Tibial nerve (tissue), 4 donors: ENCODE measurements around the gene TGM3. TPM values are rescaled to one million over a fixed set of nuclear protein-coding genes. Genes with fewer than 3 reads are reported as not detected.

Experiments
- DNase-seq, 2 donors: peaks; one replicate each; pipeline ENCODE4 v3.0.0-alpha.2; 2019; ENCODE audit warnings: low spot score in 2 of 2
- H3K27ac ChIP-seq, 4 donors: fragments of 200-600 bp; sonication (generic) in 3 of 4; one replicate each; pipeline ENCODE4 v1.5.1; 2017 to 2019; ENCODE audit warnings: mild to moderate bottlenecking in 1 of 4
- H3K27me3 ChIP-seq, 2 donors: fragments of 200-600 bp; sonication (generic) in 1 of 2; one replicate each; pipeline versions ENCODE4 v1.5.1 to v1.6.0; 2017 to 2019
- H3K36me3 ChIP-seq, 3 donors: fragments of 200-600 bp; sonication (generic); one replicate each; pipeline ENCODE4 v1.5.1; 2018 to 2019
- H3K4me1 ChIP-seq, 4 donors: fragments of 200-600 bp; sonication (generic) in 3 of 4; one replicate each; pipeline ENCODE4 v1.5.1; 2017 to 2019
- H3K4me3 ChIP-seq, 4 donors: fragments of 200-600 bp; sonication (generic) in 3 of 4; one replicate each; pipeline ENCODE4 v1.5.1; 2017 to 2019; ENCODE audit warnings: mild to moderate bottlenecking in 1 of 4, moderate library complexity in 1 of 4
- H3K9me3 ChIP-seq, 4 donors: fragments of 200-600 bp; sonication (generic) in 3 of 4; one replicate each; pipeline ENCODE4 v1.5.1; 2017 to 2019
- EP300 ChIP-seq, 2 donors: sonication (generic); formaldehyde crosslinking; IDR thresholded peaks; one replicate each; pipeline ENCODE4 v1.6.1; 2017; ENCODE audit warnings: antibody characterized with exemption in 2 of 2, mild to moderate bottlenecking in 1 of 2
- POLR2A ChIP-seq, 2 donors: fragments of 450-650 bp; IDR thresholded peaks; one replicate each; pipeline ENCODE4 v1.6.1; 2017; ENCODE audit warnings: antibody characterized with exemption in 2 of 2, mild to moderate bottlenecking in 2 of 2, moderate library complexity in 2 of 2
- WGBS, 2 donors: methylation state at CpG; one replicate each; pipeline ENCODE4 v1.1.5; 2018; 5-methylcytosine and 5-hydroxymethylcytosine counted together
- total RNA-seq, 4 donors: library from RNA; depleted of rRNA; stranded (reverse); fragments of >200 nt; gene quantifications; one replicate each; pipeline ENCODE4 v1.1.0, GENCODE V29; 2016
- TF ChIP-seq, protein P1 (sequence below), 5 experiments: fragments of 200-600 bp in 3 of 5; fragments of 450-650 bp in 2 of 5; sonication (generic) in 3 of 5; IDR thresholded peaks; one replicate each; pipeline ENCODE4 v1.5.1; 2016 to 2019; ENCODE audit warnings: antibody characterized with exemption in 5 of 5, mild to moderate bottlenecking in 3 of 5, moderate library complexity in 2 of 5

Gene TGM3
- total RNA-seq, 4 donors from 2014 or later, result not detected

DNA sequence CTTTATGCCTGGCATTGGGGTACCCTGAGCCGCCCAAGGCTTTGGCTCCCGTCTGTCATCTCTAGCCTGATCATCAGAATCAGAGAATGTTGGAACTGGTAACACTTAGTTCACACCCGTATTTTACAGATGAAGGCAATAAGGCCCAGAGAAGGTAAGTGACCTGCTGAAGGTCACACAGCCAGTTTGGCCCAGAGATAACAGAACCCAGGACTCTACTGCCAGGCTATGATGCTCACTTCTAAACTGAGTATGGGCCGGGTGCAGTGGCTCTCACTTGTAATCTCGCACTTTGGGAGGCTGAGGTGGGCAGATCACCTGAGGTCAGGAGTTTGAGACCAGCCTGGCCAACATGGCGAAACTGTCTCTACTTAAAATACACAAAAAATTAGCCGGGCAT, 83.1 kb downstream of the TGM3 start:
- Histone ChIP-seq H3K4me3 (no peak overlapping the region), H3K27ac (no peak overlapping the region), H3K4me1 (no peaks in the 10 kb centered on the region), H3K9me3 (no peaks in the 10 kb centered on the region), H3K36me3 (no peaks in the 10 kb centered on the region), H3K27me3 (no peaks in the 10 kb centered on the region)
- DNase-seq, result no peak
- 87 to 88% methylated on average over 7 of the region's 7 CpGs for WGBS, 2 donors
- TF ChIP-seq EP300 (IDR thresholded peaks at IDR 0.05) (no peak), POLR2A (IDR thresholded peaks at IDR 0.05) (no peak)
- TF ChIP-seq, protein P1, sequence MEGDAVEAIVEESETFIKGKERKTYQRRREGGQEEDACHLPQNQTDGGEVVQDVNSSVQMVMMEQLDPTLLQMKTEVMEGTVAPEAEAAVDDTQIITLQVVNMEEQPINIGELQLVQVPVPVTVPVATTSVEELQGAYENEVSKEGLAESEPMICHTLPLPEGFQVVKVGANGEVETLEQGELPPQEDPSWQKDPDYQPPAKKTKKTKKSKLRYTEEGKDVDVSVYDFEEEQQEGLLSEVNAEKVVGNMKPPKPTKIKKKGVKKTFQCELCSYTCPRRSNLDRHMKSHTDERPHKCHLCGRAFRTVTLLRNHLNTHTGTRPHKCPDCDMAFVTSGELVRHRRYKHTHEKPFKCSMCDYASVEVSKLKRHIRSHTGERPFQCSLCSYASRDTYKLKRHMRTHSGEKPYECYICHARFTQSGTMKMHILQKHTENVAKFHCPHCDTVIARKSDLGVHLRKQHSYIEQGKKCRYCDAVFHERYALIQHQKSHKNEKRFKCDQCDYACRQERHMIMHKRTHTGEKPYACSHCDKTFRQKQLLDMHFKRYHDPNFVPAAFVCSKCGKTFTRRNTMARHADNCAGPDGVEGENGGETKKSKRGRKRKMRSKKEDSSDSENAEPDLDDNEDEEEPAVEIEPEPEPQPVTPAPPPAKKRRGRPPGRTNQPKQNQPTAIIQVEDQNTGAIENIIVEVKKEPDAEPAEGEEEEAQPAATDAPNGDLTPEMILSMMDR (IDR thresholded peaks at IDR 0.05), result no peak

DNA sequence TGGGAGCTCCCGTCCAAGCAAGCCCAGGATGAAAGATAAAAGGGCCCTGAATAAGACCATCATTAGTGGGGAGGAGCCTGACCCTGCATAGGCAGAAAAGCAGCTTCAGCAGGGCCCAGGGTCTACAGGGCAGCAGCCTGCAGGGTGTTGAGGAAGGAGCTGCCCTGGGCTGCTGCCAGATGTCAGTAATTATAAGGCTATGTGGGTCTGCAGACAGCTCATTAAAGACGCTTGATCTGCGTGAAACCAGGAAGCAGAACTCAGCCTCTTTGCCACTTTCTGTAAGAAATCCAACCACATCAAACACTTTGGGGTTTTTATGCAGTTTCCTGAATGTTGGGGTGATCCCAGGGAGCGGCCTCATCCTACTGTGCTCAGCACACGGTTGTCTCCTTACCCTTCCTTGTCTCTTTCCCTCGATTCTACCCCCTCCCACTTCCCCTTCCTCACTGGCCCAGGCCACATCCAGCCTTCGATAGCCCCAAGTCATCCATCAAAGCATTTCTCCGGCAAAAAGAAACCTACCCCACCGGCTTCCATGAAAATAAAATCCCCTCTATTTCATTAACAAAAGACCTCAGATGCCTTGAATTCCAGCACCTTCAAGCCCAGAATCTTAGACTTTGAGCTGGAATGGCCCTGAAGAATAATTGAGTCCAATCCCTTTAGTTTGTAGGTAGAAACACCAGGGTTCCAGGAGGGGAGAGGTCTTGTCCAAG, 83.9 kb downstream of the TGM3 start:
- Histone ChIP-seq H3K27me3 (no peaks in the 10 kb centered on the region), H3K36me3 (no peaks in the 10 kb centered on the region), H3K4me1 (no peaks in the 10 kb centered on the region), H3K4me3 (no peak overlapping the region), H3K9me3 (no peaks in the 10 kb centered on the region), H3K27ac (no peak overlapping the region)
- 35 to 37% methylated on average over 8 to 9 of the region's 9 CpGs for WGBS, 2 donors
- no peak for TF ChIP-seq EP300 (IDR thresholded peaks at IDR 0.05)
- no peak for TF ChIP-seq POLR2A (IDR thresholded peaks at IDR 0.05)
- TF ChIP-seq, protein P1 (IDR thresholded peaks at IDR 0.05), result no peak
- no peak for DNase-seq

- H3K27ac ChIP-seq, result no peak within 1 kb of the TSS
- DNase-seq, result no peak
- H3K36me3 ChIP-seq, result no peaks in the 10 kb centered on the region
- no peaks in the 10 kb centered on the region for H3K9me3 ChIP-seq
- no peak for TF ChIP-seq EP300 (IDR thresholded peaks at IDR 0.05)
- TF ChIP-seq POLR2A (IDR thresholded peaks at IDR 0.05), result no peak
- TF ChIP-seq, protein P1 (IDR thresholded peaks at IDR 0.05), result no peak
- H3K4me1 ChIP-seq, result no peaks in the 10 kb centered on the region
- H3K27me3 ChIP-seq, result no peaks in the 10 kb centered on the region
- 83 to 84% methylated on average over 10 of the region's 10 CpGs for WGBS, 2 donors
- H3K4me3 ChIP-seq, result no peak within 1 kb of the TSS
These were observed 84.8 kb downstream of the TGM3 start, which contains the start of gene TGM6 for GRCh38 chr20:2380601-2381000. TSS of gene TGM6 (plus strand) at chr20:2380901. CDS start at chr20:2380969, 68 bp downstream.

DNA sequence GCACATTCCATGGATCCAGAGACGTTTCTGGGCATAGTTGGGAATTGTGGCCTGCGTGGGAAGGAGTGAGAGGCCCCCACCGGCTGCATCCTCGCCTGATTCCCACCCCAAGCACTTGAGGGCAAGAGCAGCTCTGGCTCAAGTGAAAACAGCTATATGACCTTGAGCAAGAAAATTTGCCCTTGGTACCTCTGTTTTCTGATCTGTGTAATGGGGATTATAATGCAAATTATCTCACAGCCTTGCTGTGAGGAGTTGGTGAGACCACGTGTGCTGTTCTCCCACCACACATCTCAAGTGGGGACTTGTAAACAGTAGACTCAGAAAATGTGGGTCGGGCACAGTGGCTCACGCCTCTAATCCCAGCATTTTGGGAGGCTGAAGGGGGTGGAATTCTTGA, 85.5 kb downstream of the TGM3 start:
- Histone ChIP-seq H3K27ac (no peak overlapping the region), H3K4me3 (no peak overlapping the region), H3K27me3 (no peaks in the 10 kb centered on the region), H3K9me3 (no peaks in the 10 kb centered on the region), H3K36me3 (no peaks in the 10 kb centered on the region), H3K4me1 (no peaks in the 10 kb centered on the region)
- WGBS, 2 donors, result 67 to 72% methylated on average over 7 of the region's 7 CpGs
- TF ChIP-seq, protein P1 (IDR thresholded peaks at IDR 0.05), result no peak
- DNase-seq, result no peak

DNA sequence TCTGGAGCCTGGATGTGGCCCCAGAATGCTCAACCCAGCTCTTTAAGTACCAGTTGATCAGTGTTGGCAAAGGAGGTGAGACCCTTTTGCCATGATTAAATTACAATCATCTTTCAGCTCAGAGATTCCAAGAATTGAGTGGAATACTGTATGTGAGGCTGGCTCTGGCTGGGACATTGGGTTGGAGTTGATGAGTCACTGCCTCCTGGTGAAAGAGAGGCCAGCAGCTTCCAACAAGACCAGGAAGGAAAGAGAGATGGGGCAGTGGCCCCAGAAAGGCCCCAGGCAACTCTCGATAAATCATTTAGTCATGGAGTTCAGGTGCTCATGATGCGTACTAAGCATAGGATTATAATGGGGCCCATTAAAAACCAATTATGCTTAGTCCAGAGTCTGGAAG, 87.0 kb downstream of the TGM3 start:
- no peak for DNase-seq
- H3K4me1 ChIP-seq, result no peaks in the 10 kb centered on the region
- TF ChIP-seq EP300 (IDR thresholded peaks at IDR 0.05) (no peak), POLR2A (IDR thresholded peaks at IDR 0.05) (no peak)
- TF ChIP-seq, protein P1 (IDR thresholded peaks at IDR 0.05), result no peak
- H3K36me3 ChIP-seq, result no peaks in the 10 kb centered on the region
- H3K27ac ChIP-seq, result no peak overlapping the region
- WGBS, 2 donors, result 88 to 94% methylated on average over 2 of the region's 2 CpGs
- no peak overlapping the region for H3K4me3 ChIP-seq
- no peaks in the 10 kb centered on the region for H3K27me3 ChIP-seq
- H3K9me3 ChIP-seq, result peaks cover 0 to 14% (median 0%) of the 10 kb centered on the region in 4 donors
